ENCODE measurements around the gene USP7.
A peak's percentile ranks its signal among the peaks of the same experiment; 100 is the strongest.
"Not testable (repeated sequence)": the region's sequence is repeated elsewhere in the genome, so short reads cannot be mapped to it uniquely, and the experiment has no call there.

The USP7 gene

DNA sequence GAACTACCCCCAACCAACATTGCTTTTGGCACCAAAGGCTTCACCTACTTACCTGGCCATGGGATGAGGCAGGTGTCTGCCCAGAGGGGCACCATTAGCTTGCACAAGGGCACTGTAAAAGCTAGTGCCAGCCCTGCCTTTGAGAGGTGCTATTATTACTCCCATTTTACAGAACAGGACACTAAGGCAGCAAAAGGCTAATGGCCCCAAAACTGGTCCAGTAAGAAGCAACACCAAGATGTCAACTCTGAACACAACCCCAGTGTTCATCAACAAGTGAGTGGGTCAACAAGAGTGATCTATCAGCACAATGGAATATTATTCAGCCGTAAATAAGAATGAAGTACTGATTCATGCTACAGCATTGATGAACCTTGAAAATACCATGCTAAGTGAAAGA lies 7.7 kb upstream of the USP7 start:
- no peak for DNase-seq

DNA sequence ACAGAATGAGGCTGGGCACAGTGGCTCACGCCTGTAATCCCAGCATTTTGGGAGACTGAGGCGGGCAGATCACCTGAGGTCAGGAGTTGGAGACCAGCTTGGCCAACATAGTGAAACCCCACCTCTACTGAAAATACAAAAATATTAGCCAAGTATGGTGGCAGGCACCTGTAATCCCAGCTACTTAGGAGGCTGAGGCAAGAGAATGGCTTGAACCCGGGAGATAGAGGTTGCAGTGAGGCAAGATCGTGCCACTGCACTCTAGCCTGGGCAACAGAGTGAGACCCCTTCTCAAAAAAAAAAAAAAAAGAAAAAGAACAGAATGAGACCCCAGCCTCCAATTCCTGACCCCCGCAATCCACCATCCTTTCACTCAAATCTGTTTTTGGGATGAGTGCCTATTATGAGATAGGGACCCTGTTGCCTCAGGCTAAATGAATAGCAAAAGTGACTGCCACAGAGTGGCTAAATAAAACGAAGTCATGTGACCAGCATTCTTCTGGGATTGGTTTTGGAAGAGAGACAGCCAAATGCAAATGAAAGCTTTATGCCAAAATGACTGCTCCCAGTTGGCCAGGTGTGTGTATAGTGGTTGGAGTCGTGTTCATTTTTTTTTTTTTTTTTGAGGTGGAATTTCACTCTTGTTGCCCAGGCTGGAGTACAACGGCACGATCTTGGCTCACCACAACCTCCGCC lies 5.6 kb upstream of the USP7 start:
- not testable (repeated sequence) for DNase-seq

DNA sequence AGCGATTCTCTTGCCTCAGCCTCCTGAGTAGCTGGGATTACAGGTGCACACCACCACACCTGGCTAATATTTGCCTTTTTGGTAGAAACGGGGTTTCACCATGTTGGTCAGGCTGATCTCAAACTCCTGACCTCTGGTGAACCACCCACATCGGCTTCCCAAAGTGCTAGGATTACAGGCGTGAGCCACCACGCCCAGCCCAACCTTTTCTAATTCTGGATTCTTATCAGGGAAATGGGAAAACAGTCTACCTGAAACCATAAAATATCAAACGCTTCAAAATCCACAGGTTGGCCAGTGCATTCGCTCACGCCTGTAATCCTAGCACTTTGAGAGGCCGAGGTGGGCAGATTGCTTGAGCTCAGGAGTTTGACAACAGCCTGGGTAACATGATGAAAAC lies 4.3 kb upstream of the USP7 start:
- DNase-seq, result not testable (repeated sequence)

DNA sequence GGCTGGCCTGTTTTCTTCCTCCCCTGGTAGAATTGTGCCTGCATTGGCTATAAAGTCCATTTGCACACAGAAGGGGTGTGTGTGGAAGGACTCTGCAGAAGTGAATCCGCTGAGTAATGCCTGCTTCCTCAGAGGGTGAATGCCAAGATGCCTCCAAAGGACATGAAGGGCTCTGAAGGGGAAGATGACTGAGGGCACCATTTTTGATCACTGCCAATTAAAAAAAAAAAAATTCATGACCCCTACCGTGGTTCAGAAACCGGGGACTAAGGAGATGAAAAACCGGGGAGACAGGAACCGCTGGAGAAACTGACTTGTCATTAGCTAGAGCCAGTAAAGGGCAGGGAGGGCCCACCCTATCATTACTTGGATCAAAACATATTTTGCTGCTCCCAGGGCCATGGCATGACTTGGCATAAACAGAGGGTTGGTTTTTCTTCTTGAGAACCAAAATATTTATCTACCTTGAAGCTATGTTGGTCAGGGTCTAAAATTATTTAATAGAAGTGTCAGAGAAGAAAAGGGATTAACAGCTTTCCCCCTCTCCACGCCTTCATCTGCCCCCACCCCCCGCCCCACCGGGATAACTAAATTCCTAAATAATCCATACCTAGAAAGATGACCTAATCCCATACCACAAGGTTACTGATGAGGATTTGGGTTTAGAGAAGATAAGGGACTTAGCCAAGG lies 3.6 kb upstream of the USP7 start:
- DNase-seq, result no peak

DNA sequence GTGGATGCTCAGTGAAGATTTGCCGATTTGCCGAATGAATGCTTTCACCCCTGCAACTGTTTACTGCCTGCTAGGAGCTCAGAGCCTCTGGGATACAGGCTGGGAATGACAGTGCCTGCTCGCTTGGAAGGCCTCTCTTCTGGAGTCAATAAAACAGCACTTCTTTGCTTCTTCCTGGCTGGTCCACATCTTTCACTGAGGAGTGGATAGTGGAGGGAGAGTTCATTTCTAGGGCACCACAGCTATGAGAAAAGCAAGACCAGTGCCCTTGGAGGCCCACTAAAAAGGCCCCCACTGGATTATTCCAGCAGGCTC lies 3.1 kb upstream of the USP7 start:
- DNase-seq, result no peak

DNA sequence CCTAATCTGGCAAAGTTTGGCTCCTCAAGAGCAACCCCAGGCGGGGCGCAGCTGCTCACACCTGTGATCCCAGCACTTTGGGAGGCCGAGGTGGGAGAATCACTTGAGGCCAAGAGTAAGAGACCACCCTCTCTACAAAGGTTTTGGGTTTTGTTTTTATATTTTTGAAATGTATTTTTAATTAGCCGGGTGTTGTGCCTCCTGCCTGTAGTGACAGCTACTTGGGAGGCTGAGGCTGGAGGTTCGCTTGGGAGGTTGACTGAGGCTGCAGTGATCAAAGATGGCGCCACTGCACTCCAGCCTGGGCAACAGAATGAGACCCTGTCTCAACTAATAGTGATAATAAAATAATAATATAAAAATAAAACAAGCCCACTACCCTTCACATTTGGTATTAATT lies 756 bp upstream of the USP7 start:
- DNase-seq, result no peak

DNA sequence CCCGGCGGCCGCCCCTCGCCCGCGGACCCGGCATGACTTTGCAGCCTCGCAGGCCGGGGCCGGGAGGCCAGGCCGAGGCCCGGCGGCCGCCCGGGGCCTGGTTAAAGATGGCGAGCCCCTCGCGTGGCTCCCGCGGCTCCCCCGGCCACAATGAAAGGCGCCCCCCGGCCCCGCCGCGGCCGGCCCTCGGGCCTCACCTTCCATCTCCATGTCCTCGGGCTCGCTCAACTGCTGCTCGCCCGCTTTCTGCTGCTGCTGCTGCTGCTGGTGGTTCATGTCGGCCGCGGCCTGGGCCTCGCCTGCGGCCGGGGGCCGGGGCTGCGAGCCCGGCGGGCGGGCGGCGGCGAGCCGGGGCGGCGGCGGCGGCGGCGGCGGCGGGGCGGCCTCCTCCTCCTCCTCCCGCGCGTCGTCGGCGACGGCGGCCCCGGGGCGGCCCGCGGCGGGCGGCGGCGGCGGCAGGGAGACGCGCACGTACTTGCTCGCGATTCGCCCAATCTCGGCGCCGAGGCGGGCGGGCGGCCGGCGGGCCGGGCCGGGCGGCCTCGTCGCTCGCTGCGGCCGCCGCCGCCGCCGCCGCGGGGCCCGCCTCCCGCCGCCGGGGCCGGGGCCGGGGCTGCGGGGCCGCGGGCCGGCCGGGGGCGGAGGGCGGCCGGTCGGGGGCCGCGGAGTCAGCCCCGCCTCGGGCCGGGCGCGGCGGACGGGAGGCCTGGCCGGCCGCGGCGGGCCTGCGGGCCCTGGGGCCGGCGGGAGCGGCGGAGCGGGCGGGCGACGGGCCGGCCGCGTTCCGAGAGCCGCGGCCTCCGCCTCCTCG lies 491 bp downstream of the USP7 start:
- no peak for DNase-seq

DNA sequence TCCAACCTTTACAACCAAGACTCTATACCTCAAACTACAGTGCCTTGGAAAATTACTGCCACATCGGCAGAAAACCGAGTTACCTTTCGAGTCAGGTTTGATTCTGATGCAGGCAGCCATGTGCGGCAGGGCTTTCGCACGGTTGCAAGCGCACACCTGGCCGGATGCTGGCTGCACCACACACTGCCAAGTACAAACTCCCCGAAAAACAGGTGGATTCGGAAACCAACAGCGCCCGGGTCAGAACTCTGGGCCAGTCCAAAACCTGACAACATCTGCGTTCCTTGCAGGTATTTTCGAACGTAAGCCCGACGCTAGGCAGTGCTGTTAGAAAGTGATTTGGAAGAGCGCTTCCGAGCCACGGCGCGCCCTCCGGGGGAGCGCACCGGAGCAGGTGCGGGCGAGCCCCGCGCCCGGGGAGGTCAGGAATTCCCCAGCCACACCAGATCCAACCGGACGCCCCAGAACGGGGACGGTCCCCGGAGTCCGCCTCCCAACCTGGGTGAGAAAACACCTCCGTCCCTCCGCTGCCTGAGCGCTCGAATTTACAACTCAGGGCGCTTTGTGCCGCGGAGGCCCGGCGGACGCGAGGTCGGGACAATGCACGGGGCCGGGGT lies 1.2 kb downstream of the USP7 start:
- peak; percentile 64 for DNase-seq

DNA sequence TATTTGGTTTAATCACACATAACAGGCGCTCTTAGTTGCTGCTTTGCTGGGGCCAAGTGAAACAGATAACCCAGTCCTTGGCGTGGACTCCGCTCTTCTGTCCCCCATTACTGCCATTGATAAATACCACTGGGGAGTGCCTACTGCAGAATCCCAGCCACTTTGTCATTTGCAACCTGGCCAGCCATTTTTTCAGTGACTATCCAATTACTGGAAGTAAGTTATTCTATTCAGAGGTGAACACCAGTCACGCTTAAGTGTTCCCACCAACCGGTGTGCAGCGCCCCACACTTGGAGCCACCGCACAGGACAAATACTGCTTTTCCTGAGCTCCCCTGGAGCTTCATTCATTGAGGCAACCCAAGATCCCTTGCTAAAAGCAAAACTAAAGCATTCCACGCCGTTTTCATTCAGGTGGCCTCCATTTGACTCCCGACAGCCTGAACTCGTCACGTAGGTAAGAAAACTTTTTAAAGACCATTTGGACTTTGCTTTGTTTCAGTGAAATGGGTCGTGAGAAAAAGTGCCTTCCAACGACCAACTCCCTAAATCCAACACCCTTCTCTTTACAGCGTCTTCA lies 1.8 kb downstream of the USP7 start:
- DNase-seq, result no peak

DNA sequence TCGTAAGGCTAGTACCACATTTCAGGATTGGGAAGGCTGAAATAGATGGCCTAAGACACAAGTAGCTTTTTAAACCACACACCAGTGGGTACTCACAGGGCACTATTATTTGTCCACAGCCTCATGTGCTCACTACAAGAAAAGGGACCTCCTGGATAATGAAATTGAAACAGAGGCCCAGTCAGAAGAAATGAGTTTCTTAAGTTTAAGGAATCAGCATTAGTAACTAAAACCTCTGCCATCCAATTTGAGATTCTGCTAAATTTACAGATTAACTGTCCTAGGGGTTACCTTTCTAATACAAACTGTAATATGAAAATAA lies 3.0 kb downstream of the USP7 start:
- DNase-seq, result no peak

DNA sequence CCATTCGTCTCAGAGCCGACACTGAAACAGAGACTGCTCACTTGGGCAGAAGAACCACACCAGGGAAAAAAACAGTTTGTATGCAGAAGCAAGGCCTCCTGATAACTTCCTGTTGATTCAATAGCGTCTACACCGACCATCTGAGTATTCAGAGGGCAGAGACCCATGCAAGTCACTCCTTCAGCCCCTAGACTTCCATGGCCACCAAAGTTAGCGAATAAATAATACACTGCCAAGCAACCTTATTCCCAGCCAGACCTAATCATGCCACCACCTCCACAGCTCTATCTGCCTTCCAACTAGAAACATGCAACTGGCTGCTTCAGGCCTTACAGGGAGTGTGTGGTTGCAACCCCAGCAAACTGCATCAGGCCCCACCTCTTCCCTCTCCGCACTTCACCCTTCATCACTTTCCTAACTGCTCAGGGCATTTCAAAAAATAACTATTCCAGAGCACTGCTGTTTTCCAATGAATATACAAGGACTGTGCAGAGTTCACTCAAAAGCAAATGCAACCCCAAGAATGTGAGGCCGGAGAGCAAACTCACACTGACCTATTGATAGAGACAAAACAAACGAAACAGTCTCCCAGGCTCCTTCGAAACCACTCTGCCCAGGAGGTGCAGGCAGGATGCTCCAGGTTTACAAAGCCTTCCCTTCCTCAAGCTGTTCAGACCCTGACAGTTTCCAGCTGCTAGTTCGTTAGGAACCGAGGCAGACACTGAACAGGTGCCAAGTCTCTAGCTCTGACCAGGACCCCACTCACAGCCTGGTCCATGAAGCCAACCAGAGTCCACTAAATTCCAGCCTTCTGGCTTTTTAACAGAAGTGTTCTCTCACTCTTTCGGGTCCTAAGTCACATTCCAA lies 3.6 kb downstream of the USP7 start:
- DNase-seq, result no peak

DNA sequence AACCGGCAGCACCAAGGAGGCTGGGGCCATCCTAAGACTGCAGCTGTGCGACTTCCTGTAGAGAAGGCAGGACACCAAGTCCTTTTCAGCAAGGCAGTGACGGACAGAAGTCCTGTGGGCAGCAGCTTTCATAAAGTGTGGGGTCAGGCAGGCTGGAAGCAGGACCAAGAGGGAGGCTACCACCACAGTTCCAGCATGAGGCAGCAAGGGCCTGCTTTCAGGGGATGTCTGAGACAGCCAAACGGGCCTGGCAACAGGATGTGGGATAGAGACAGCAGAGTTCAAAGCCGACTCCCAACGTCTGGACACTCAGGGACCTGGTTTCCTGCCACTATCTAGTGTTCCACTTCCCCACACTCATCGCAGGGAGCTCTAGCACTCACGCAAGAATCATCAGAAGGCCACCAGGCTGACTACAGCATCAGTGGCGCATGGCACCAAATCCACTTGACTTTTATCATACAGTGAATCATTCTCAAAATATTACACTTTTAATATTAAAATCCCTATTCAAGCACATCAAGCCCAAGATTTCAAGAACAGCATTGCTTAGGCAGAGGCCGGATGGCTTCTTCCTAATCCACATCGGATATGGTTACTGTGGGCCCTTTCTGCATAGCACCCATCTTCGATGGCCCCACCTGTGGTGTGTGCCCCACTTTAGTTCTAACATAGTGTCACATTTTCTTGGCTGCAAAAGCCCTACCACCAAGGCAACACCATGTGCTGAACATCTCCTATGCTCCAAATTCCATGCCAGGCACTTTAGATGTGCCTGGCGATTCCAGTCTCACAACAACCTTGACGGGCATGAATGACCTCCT lies 5.2 kb downstream of the USP7 start:
- DNase-seq, result no peak

DNA sequence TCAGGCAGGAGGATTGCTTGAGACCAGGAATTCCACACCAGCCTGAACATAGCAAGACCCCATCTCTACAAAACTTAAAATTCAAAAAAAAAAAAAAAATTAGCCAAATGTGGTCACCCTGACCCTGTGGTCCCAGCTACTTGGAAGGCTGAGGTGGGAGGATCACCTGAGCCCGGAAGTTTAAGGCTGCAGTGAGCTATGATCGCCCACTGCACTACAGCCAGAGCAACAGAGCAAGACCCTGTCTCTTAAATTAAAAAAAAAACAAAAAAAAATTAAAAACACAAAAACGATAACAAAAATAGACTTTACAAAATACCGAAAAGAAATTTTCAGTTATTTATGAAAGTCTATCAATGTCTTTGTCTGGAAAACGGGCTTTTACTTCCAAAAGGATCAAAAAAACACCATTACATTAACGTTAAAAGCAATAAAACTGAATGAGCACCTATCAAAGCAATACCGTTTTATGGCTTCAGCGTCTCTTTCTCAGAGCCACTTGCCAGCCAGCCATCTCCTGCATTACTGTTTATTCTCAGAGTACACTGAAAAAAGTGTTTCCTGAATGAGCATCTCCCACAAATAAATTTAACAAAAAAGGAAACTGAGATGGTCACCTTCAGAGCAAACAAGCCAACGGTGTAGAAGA lies 6.1 kb downstream of the USP7 start:
- DNase-seq, result no peak

DNA sequence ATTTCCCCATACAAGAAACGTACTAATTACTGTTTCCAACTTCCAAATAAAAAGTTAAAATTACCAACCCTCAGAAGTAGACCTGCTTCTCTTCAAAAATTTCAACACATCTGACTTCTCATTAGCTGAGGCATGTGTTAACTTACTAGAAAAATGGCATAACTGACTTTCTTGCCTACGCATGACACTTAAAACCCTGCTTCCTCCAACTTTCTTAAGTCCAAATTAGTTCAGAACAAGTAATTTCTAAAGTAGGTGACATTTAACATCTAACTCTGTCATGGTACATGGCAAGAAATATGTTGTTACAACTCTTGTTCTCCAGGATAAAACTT lies 6.7 kb downstream of the USP7 start:
- DNase-seq, result no peak

DNA sequence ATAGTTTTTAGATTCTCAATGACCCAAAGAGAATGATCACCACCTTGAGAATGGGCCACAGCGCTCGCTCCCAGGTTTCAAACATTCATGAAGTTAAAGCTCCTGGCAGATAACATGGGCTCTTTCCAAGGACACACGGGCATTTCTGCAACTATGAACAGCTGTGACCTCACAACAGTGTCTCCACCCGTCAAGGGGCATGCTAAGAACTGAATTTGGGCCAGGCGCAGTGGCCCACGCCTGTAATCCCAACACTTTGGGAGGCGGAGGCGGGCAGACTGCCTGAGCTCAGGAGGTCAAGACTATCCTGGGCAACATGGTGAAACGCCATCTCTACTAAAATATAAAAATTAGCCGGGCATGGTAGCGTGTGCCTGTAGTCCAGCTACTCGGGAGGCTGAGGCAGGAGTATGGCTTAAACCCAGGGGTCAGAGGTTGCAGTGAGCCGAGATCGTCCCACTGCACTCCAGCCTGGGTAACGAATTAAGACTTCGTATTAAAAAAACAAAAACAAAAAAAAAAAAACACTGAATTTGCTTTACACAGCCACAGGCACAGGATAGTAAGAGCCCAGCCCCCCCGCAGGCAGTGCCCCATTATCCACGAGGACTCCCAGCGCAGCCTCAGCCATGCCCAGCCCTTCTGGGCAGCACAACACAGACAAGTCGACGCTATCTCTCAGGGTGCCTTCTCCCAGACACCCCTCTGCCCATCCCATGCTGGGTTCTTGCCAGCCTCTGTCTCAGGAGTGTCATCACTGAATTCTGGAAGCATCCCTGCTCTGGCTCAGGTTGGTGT lies 7.2 kb downstream of the USP7 start:
- no peak for DNase-seq

DNA sequence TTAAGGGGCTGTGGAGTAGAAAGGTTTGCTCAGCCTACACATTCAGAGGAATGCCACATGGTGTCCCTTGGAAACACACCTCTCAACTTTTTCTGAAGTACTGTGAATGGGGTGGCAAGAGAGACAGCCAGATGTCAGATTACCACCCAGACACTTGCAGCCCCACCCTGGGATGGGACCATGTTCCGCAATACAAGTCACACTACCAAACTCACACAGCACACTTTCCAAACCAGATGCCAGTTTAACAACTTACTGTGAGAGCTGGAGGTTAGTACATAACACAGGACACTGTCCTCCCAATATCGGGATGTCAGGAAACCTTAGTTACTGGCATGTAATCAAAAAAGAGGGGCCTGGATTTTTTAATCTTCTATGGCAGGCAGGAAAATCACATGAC lies 7.9 kb downstream of the USP7 start:
- DNase-seq, result no peak

DNA sequence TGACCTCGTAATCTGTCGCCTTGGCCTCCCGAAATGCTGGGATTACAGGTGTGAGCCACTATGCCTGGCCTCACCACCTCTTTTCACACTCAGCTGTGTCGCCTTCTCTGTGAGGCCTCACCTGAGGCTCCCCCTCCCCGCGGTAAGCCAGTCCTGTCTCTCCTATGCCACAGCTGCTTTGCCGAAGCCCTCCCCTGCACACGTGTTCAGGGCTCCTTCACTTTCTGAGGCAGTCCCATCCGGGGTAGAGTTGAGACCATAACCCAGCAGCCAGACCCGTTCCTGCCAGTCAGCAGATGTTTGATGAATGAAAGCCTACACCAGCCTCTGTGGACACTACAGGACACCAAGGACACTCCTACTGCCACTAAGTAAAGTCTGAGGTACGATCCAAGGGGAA lies 10.6 kb downstream of the USP7 start:
- DNase-seq, result no peak

DNA sequence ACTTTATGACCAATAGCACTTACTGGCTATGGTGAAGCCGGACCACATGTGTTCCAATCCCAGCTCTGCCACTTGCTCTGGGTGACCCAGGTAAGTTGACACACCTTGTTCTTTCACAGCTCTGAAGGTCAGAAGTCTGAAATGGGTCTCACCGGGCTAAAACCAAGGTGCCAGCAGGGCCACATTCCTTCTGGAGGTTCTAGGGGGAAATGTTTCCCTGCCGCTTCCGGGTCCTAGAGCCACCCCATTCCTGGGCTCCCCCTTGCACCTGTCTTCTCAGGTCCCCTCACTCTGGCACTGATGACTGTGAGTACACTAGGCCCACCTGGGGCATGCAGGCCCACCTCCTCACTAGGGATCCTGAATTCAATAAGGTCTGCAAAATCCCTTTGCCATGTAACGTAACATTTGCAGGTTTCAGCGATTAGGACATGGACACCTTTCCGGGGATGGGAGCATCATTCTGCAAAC lies 11.4 kb downstream of the USP7 start:
- no peak for DNase-seq

DNA sequence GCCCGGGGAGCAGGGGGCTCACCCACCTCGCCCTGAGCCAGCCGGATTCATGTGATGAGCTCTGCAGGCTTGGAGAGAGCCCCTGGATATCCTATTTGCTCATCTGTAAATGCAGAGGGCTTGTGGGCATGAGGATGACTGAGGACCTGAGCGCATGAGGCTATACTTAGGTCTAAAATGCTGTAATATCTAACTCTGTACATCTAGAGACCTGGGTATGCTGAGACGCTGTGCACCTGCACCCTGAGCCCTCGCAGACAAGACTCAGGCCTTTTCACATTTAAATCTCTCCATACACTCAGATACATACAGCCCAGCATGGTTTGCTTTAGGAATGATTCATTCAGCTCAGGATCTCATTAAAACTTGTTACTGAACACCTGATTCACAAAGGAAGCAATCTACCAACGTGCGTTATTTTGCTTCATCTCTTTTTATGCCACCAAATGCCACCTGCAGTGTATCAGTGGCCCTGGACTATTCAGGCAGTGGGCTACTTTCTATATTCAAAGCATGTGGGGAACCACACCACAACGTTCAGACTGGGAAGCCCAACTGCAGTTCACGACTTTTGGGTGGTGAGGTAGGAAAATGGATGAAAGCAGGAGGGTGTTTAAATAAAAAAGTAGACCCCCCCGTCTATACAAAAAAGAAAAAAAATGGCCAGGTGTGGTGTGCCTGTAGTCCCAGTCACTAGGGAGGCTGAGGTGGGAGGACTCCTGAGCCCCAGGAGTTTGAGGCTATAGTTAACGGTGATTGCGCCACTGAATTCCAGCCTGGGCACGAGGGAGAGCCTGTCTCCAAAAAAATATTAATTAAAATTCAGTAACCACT lies 12.0 kb downstream of the USP7 start:
- no peak for DNase-seq

Measured in activated CD4-positive, CD25-positive, alpha-beta regulatory T cell treated with anti-CD3 and anti-CD28 coated beads, Interleukin-2, amount 50 U/mL, for 72 hours (primary cell).